HepG2 (cell line): ENCODE data around the gene ZNF652. TPM values are rescaled to one million over a fixed set of nuclear protein-coding genes. Genes with fewer than 3 reads are reported as not detected.

Source experiments
- ATAC-seq: fragments of 200-7000 bp; cut with Tn5 transposase; 3 replicates; pipeline ENCODE4 v1.9.1; 2020; ENCODE audit warnings: mild to moderate bottlenecking, moderate library complexity
- BruUV-seq: library from RNA; stranded (reverse); fragments of 400-500 nt; replicated peaks from 2 replicates; lab custom pipeline; 2021; lab: Mats Ljungman, UMichigan
- CTCF ChIA-PET: fragments of 300-600 bp; formaldehyde crosslinking; extraction: SDS; loops from one replicate; lab custom pipeline; 2021; ENCODE audit warnings: low total read pairs, inconsistent platforms, low intra/inter-chr PET ratio; lab: Yijun Ruan, JAX
- POLR2A ChIA-PET: fragments of 350-600 bp; sonication (Branson Sonifier 250); formaldehyde crosslinking; loops from one replicate; lab custom pipeline; 2020; ENCODE audit warnings: antibody characterized with exemption, inconsistent platforms; lab: Yijun Ruan, JAX
- DNase-seq: peaks from one replicate; pipeline ENCODE4 v3.0.0-alpha.2; 2015; ENCODE audit warnings: low spot score
- FAIRE-seq: peaks from 3 replicates; lab custom pipeline; 2011; peaks lifted over from hg19 to GRCh38; lab: Jason Lieb, UNC
- H2AFZ ChIP-seq: one replicate; pipeline ENCODE4 v1.6.1; 2011; ENCODE audit warnings: low read length, inconsistent platforms
- H3K27ac ChIP-seq: fragments of 300-600 bp; 3 replicates; pipeline ENCODE4 v1.8.0; 2011; ENCODE audit warnings: mixed run types, mild to moderate bottlenecking, mixed read lengths, low read length, inconsistent platforms; ENCODE audit not compliant: insufficient read depth; ENCODE audit errors: extremely low read length
- H3K27me3 ChIP-seq, 2 experiments: fragments of 200-600 bp in 1 of 2; 2 replicates in 1 of 2; 3 replicates in 1 of 2; pipeline versions ENCODE4 v1.6.0 to v1.8.0; 2011; ENCODE audit warnings: low read length in 2 of 2, mild to moderate bottlenecking in 2 of 2, moderate library complexity in 2 of 2, inconsistent platforms in 1 of 2; ENCODE audit not compliant: insufficient read depth in 2 of 2, control insufficient read depth in 1 of 2
- H3K36me3 ChIP-seq, 2 experiments: fragments of 200-600 bp in 1 of 2; replicated peaks in 1 of 2; 2 replicates in 1 of 2; 3 replicates in 1 of 2; pipeline versions ENCODE4 v1.5.1 to v1.8.0; 2011; ENCODE audit warnings: low read length in 2 of 2, inconsistent platforms in 1 of 2; ENCODE audit not compliant: insufficient read depth in 2 of 2, control insufficient read depth in 1 of 2
- H3K4me1 ChIP-seq: 2 replicates; pipeline ENCODE4 v1.5.1; 2012; ENCODE audit warnings: low read length, inconsistent platforms; ENCODE audit not compliant: insufficient read depth
- H3K4me2 ChIP-seq: 2 replicates; pipeline ENCODE4 v1.6.0; 2011; ENCODE audit warnings: low read depth, low read length, inconsistent platforms
- H3K4me3 ChIP-seq, 3 experiments: fragments of 200-600 bp in 1 of 3; sonication (generic), shearing (Covaris generic) in 1 of 3; replicated peaks in 1 of 3; 2 replicates each; pipeline ENCODE4 v1.5.1; 2011 to 2016; ENCODE audit warnings: low read length in 3 of 3, inconsistent platforms in 2 of 3, low read depth in 2 of 3, mild to moderate bottlenecking in 2 of 3, control low read depth in 1 of 3, mixed read lengths in 1 of 3; ENCODE audit not compliant: insufficient read depth in 1 of 3
- H3K79me2 ChIP-seq: one replicate; pipeline ENCODE4 v1.6.1; 2011; ENCODE audit warnings: low read length, inconsistent platforms; ENCODE audit not compliant: insufficient read depth
- H3K9ac ChIP-seq: 2 replicates; pipeline ENCODE4 v1.6.0; 2011; ENCODE audit warnings: mild to moderate bottlenecking, low read depth, low read length, inconsistent platforms; ENCODE audit not compliant: insufficient read depth
- H3K9me3 ChIP-seq: 2 replicates; pipeline ENCODE4 v1.5.1; 2012; ENCODE audit warnings: mild to moderate bottlenecking, low read length
- H4K20me1 ChIP-seq: 2 replicates; pipeline ENCODE4 v1.6.0; 2011; ENCODE audit warnings: inconsistent platforms, mild to moderate bottlenecking, low read length, moderate library complexity; ENCODE audit not compliant: insufficient read depth
- CHD4 ChIP-seq: fragments of 200-600 bp; sonication (generic); IDR thresholded peaks from 2 replicates; pipeline ENCODE4 v1.7.0; 2017; ENCODE audit warnings: mild to moderate bottlenecking, low read length, borderline replicate concordance
- FOXO4 ChIP-seq: sonication (generic); formaldehyde crosslinking; conservative IDR thresholded peaks from 2 replicates; pipeline ENCODE4 v1.8.1; 2023; ENCODE audit warnings: missing genetic modification reagents
- HNRNPL ChIP-seq: fragments of 200-400 bp; formaldehyde crosslinking; IDR thresholded peaks from 2 replicates; pipeline ENCODE4 v1.6.1; 2017; ENCODE audit warnings: mild to moderate bottlenecking, low read depth, low read length
- RXRA ChIP-seq: sonication (generic); formaldehyde crosslinking; IDR thresholded peaks from 2 replicates; pipeline ENCODE4 v1.5.1; 2020; ENCODE audit warnings: missing genetic modification reagents
- TCF12 ChIP-seq, 2 experiments: fragments of 450-650 bp in 1 of 2; sonication (generic) in 1 of 2; formaldehyde crosslinking in 1 of 2; IDR thresholded peaks; 2 replicates each; pipeline versions ENCODE4 v1.6.1 to v1.8.0; 2017 to 2022; ENCODE audit warnings: antibody characterized with exemption in 1 of 2, mild to moderate bottlenecking in 1 of 2, missing genetic modification reagents in 1 of 2, moderate library complexity in 1 of 2
- TGIF2 ChIP-seq: IDR thresholded peaks from 2 replicates; pipeline ENCODE4 v1.6.1; 2016; ENCODE audit warnings: control low read depth, missing compliant biosample characterization
- TSC22D2 ChIP-seq: sonication (generic); formaldehyde crosslinking; IDR thresholded peaks from 2 replicates; pipeline ENCODE4 v1.5.1; 2020; ENCODE audit warnings: missing genetic modification reagents, mild to moderate bottlenecking, borderline replicate concordance
- ZBTB14 ChIP-seq: sonication (generic); formaldehyde crosslinking; IDR thresholded peaks from 2 replicates; pipeline ENCODE4 v1.4.0; 2020; ENCODE audit warnings: missing genetic modification reagents
- WGBS: methylation state at CpG from one replicate; pipeline ENCODE4 v1.1.6; 2017; ENCODE audit warnings: low lambda C conversion rate; 5-methylcytosine and 5-hydroxymethylcytosine counted together
- in situ Hi-C: cut with HindIII; loops from 2 replicates; pipeline ENCODE4 v1.10.0; 2017; ENCODE audit warnings: low pct_unique_long_range_greater_than_20kb; ENCODE audit not compliant: extremely low pct_ligation_motif_present
- intact Hi-C: fragments of 100-400 bp; cut with micrococcal nuclease; formaldehyde crosslinking; loops from one replicate; pipeline ENCODE4 v1.10.0; 2022; ENCODE audit not compliant: unreplicated experiment
- polyA plus RNA-seq, 8 experiments: library from polyadenylated mRNA; depleted of rRNA in 3 of 8; stranded (reverse) in 7 of 8; unstranded in 1 of 8; fragments of >200 nt; fragmentation: Illumina TruSeq in 4 of 8; extraction: Trizol in 4 of 8; gene quantifications; 2 replicates each; pipeline versions ENCODE4 v1.2.1 to v1.2.3, GENCODE V29; 2011 to 2016; ENCODE audit warnings: low read depth in 4 of 8, missing spikeins in 1 of 8, mixed read lengths in 1 of 8; ENCODE audit not compliant: insufficient read depth in 1 of 8
- total RNA-seq, 5 experiments: library from RNA; depleted of rRNA; stranded (reverse); fragments of >200 nt; fragmentation: Illumina TruSeq; extraction: Trizol; gene quantifications; 2 replicates each; pipeline ENCODE4 v1.2.3, GENCODE V29; 2016; ENCODE audit warnings: low read depth in 1 of 5
- TF ChIP-seq, protein P1 (sequence below): sonication (generic); formaldehyde crosslinking; IDR thresholded peaks from 2 replicates; pipeline ENCODE4 v1.4.0; 2020; ENCODE audit warnings: mild to moderate bottlenecking, missing genetic modification reagents
- TF ChIP-seq, protein P2 (sequence below): sonication (generic); formaldehyde crosslinking; IDR thresholded peaks from 2 replicates; pipeline ENCODE4 v1.4.0; 2020; ENCODE audit warnings: missing genetic modification reagents

ZNF652 gene
- total and polyA plus RNA-seq, 2 of the 13 experiments (the other 11 are each of a cell fraction or from before 2014, with no cell fraction given): 16.2 to 30.2 TPM

- ChIA-PET CTCF (interaction anchor here (1.0 to 3.3 kb wide), 2 partner anchors 149 to 150 kb away, joined by 3 to 75 read pairs; no protein-coding TSS in a partner anchor), POLR2A (interaction anchor here (1.3 kb wide), 1 partner anchor 8 kb away, joined by 3 read pairs; the partner anchor contains the start of gene PHB1)
- peaks cover 22% of the 10 kb centered on the region for H3K4me1 ChIP-seq
- no peak overlapping the region for H3K4me3 ChIP-seq
- no peaks in the 10 kb centered on the region for H3K27me3 ChIP-seq
- no peak for FAIRE-seq
- 0 out of 2 replicates have a peak, but pooled peaks cover 5% of the 10 kb centered on the region for H4K20me1 ChIP-seq
- no peak overlapping the region for H3K27ac ChIP-seq
- no peak for TF ChIP-seq HNRNPL
- TF ChIP-seq RXRA (CRISPR knock-in tag): 0 out of 2 replicates have a peak, but pooled peaks have one; percentile 14
- no peak for TF ChIP-seq CHD4
- H3K36me3 ChIP-seq: peaks cover 49 to 80% of the 10 kb centered on the region in 2 experiments
- no peak overlapping the region for H3K4me2 ChIP-seq
- WGBS: 96% methylated on average over 9 of the region's 9 CpGs
- no peaks in the 10 kb centered on the region for H3K79me2 ChIP-seq
- in situ Hi-C loops: no loop called here
- no TSS peak for BruUV-seq
- DNase-seq: no peak
- H3K9me3 ChIP-seq: no peaks in the 10 kb centered on the region
- no peak overlapping the region for H3K9ac ChIP-seq
- intact Hi-C loops: loop anchor here (5.0 to 10.0 kb wide), 2 partner anchors 51 to 88 kb away; partner anchors contain the start of gene NGFR
- no peak for ATAC-seq
- H2AFZ ChIP-seq: no peak overlapping the region
Observed at GRCh38 chr17:49406421-49407061, 44.5 kb upstream of the ZNF652 start.

GRCh38 chr17:49404906-49405305, 42.9 kb upstream of the ZNF652 start:
- 0 out of 2 replicates have a peak, but pooled peaks cover 5% of the 10 kb centered on the region for H4K20me1 ChIP-seq
- POLR2A ChIA-PET: no interaction called here
- TF ChIP-seq TSC22D2: no peak
- 0 out of 2 replicates have a peak, but pooled peaks have one; percentile 73 for TF ChIP-seq FOXO4 (CRISPR knock-in tag)
- TF ChIP-seq ZBTB14 (CRISPR knock-in tag): no peak
- TF ChIP-seq, protein P1, sequence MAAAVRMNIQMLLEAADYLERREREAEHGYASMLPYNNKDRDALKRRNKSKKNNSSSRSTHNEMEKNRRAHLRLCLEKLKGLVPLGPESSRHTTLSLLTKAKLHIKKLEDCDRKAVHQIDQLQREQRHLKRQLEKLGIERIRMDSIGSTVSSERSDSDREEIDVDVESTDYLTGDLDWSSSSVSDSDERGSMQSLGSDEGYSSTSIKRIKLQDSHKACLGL: no peak
- TF ChIP-seq, protein P2, sequence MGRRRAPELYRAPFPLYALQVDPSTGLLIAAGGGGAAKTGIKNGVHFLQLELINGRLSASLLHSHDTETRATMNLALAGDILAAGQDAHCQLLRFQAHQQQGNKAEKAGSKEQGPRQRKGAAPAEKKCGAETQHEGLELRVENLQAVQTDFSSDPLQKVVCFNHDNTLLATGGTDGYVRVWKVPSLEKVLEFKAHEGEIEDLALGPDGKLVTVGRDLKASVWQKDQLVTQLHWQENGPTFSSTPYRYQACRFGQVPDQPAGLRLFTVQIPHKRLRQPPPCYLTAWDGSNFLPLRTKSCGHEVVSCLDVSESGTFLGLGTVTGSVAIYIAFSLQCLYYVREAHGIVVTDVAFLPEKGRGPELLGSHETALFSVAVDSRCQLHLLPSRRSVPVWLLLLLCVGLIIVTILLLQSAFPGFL (CRISPR knock-in tag): no peak
- TF ChIP-seq TGIF2 (CRISPR knock-in tag): no peak
- no peak for TF ChIP-seq TCF12 (IDR thresholded peaks at IDR 0.05)
- no peak for TF ChIP-seq TCF12 (CRISPR knock-in tag; IDR thresholded peaks at IDR 0.05)
- TF ChIP-seq, all 625 proteins: peak for 1
- 98% methylated on average over 14 of the region's 14 CpGs for WGBS
- no peak for ATAC-seq
- Histone ChIP-seq H3K4me3 (no peak overlapping the region), H3K4me1 (peaks cover 27% of the 10 kb centered on the region), H3K4me2 (no peak overlapping the region), H3K9ac (no peak overlapping the region), H3K9me3 (no peaks in the 10 kb centered on the region), H3K27ac (no peak overlapping the region), H3K36me3 (peaks cover 41 to 64% of the 10 kb centered on the region in 2 experiments), H3K79me2 (no peaks in the 10 kb centered on the region), H2AFZ (no peak overlapping the region), H3K27me3 (no peaks in the 10 kb centered on the region)
- in situ Hi-C loops: no loop called here
- DNase-seq: no peak
- intact Hi-C loops: loop anchor here (5.0 to 10.0 kb wide), 2 partner anchors 52 to 90 kb away; partner anchors contain the start of gene NGFR
- BruUV-seq: no TSS peak
- CTCF ChIA-PET: no interaction called here
- no peak for FAIRE-seq
